ENCODE data around the gene OLFM2. TPM values are rescaled to one million over a fixed set of nuclear protein-coding genes. Genes with fewer than 3 reads are reported as not detected.

Gene OLFM2
- total RNA-seq, 4 donors from 2014 or later, result 4.6 to 114 (median 24.8) TPM; not detected in 1

DNA sequence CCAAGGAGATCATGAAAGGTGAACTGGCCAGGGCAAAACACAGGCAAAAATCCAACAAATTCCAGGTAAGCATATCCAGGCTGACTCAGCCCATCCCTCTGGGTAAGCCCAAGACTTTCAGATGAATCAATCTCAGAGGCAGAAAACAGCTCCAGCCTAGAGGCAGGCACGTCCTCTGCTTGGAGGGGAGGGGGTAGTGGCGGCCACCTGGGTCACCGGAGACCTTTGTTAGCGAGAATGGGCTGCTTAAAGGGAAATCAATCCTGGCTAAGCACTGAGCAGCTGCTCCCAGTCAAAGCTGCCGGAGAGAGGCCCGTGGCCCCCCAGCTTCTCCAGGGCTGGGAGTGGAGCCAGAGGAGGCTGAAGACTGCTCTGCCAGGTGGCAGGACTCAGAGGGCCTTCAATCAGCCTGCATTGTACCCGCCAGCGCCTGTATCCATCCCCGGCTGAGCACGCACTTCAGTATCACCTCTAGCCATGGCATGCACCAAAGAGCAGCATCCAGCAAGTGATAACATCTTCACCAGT is 53.0 kb downstream of the OLFM2 start:
- H3K27me3 ChIP-seq, result no peaks in the 10 kb centered on the region
- DNase-seq, result no peak

DNA sequence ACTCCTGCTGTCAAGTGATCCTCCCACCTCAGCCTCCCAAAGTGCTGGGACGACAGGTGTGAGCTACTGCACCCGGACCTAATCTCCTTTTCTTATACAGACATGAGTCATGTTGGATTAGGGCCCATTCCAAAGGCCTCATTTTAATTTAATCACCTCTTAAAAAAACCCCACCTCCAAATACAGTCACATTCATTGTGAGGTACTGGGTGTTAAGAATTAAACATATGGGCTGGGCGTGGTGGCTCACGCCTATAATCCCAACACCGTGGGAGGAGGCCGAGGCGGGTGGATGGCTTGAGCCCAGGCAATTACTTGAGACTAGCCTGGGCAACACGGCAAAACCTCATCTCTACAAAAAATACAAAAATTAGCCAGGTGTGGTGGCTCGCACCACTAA is 54.6 kb downstream of the OLFM2 start:
- intact Hi-C loops (cut with DNase I; ENCODE audit: low total_unique reads), result no loop called here
- H3K9me3 ChIP-seq, result no peaks in the 10 kb centered on the region
- no peak for TF ChIP-seq POLR2A (IDR thresholded peaks at IDR 0.05)
- TF ChIP-seq, protein P1, sequence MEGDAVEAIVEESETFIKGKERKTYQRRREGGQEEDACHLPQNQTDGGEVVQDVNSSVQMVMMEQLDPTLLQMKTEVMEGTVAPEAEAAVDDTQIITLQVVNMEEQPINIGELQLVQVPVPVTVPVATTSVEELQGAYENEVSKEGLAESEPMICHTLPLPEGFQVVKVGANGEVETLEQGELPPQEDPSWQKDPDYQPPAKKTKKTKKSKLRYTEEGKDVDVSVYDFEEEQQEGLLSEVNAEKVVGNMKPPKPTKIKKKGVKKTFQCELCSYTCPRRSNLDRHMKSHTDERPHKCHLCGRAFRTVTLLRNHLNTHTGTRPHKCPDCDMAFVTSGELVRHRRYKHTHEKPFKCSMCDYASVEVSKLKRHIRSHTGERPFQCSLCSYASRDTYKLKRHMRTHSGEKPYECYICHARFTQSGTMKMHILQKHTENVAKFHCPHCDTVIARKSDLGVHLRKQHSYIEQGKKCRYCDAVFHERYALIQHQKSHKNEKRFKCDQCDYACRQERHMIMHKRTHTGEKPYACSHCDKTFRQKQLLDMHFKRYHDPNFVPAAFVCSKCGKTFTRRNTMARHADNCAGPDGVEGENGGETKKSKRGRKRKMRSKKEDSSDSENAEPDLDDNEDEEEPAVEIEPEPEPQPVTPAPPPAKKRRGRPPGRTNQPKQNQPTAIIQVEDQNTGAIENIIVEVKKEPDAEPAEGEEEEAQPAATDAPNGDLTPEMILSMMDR (IDR thresholded peaks at IDR 0.05), result no peak
- no peak overlapping the region for H3K27ac ChIP-seq
- DNase-seq, result no peak
- H3K36me3 ChIP-seq, result no peaks in the 10 kb centered on the region
- H3K27me3 ChIP-seq, result no peaks in the 10 kb centered on the region
- H3K4me3 ChIP-seq, result no peak overlapping the region
- H3K4me1 ChIP-seq, result no peaks in the 10 kb centered on the region

More for the DNA sequence above, 53.0 kb downstream of the OLFM2 start:
- Histone ChIP-seq H3K4me3 (no peak overlapping the region), H3K27ac (no peak overlapping the region), H3K36me3 (no peaks in the 10 kb centered on the region), H3K4me1 (no peaks in the 10 kb centered on the region), H3K9me3 (no peaks in the 10 kb centered on the region)
- intact Hi-C loops (cut with DNase I; ENCODE audit: low total_unique reads), result no loop called here
- TF ChIP-seq, protein P1 (IDR thresholded peaks at IDR 0.05), result no peak
- TF ChIP-seq POLR2A (IDR thresholded peaks at IDR 0.05), result no peak

DNA sequence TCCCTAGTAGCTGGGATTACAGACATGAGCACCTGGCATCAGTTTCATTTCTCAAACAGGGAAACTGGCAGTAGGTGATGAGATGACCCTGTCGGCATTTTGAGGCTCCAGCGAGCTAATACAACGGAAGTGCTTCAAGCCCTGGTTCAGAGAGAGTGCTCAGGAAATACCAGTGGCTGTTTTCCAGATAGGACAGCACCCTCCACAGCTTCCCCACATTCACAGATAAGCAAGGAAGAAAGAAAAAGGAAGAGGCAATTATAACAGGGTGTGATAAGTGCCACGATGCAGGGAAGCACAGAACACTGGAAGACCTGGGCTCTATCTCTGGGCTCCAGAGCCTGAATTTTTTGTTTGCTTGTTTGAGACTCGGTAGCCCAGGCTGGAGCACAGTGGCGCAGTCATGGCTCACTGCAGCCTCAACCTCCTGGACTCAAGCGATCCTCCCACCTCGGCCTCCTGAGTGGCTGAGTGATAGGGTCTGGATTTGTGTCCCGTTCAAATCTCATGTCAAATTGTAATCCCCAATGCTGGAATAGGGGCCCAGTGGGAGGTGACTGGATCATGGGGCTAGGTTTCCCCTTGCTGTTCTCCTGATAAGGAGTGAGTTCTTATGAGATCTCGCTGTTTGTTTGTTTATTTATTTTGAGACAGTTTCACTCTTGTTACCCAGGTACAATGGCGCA is 57.7 kb downstream of the OLFM2 start:
- intact Hi-C loops (cut with DNase I; ENCODE audit: low total_unique reads), result no loop called here
- Histone ChIP-seq H3K4me3 (no peak overlapping the region), H3K36me3 (no peaks in the 10 kb centered on the region), H3K27me3 (no peaks in the 10 kb centered on the region), H3K27ac (no peak overlapping the region), H3K9me3 (no peaks in the 10 kb centered on the region), H3K4me1 (no peaks in the 10 kb centered on the region)
- TF ChIP-seq POLR2A (IDR thresholded peaks at IDR 0.05), result no peak
- TF ChIP-seq, protein P1 (IDR thresholded peaks at IDR 0.05), result no peak
- DNase-seq, result no peak

DNA sequence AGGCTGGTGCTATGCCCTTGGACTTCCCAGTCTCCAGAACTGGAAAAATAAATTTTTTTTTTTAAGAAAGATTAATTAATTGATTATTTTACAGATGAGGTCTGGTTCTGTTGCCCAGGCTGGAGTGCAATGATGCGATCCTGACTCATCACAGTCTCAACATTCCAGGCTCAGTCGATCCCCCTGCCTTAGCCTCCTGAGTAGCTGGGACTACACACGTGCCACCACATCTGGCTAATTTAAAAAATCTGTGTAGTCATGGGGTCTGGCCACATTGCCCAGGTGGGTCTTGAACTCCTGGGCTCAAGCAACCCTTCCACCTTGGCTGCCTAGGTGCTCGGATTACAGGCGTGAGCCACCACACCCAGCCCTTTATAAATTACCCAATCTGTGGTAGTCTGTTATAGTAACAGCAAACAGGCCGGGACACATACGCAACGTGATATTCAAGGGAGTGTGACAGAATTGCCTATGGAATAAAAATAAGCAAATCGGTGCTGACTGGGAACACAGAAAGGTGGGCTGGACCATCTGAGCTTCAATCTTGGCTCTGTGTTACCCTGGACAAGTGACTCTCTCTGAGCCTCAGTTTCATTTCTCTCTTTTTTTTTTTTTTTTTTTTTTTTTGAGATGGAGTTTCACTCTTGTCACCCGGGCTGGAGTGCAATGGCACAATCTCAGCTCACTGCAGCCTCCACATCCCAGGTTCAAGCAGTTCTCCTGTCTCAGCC is 58.4 kb downstream of the OLFM2 start:
- H3K4me1 ChIP-seq, result no peaks in the 10 kb centered on the region

More for the DNA sequence above, 58.4 kb downstream of the OLFM2 start:
- H3K9me3 ChIP-seq, result no peaks in the 10 kb centered on the region
- no peak for DNase-seq
- H3K36me3 ChIP-seq, result no peaks in the 10 kb centered on the region
- intact Hi-C loops (cut with DNase I; ENCODE audit: low total_unique reads), result no loop called here
- no peak overlapping the region for H3K4me3 ChIP-seq
- H3K27ac ChIP-seq, result no peak overlapping the region
- no peaks in the 10 kb centered on the region for H3K27me3 ChIP-seq
- no peak for TF ChIP-seq POLR2A (IDR thresholded peaks at IDR 0.05)
- TF ChIP-seq, protein P1 (IDR thresholded peaks at IDR 0.05), result no peak
